Gastroesophageal sphincter (tissue), 4 donors: ENCODE results near the gene NME2. TPM values are rescaled to one million over a fixed set of nuclear protein-coding genes. Genes with fewer than 3 reads are reported as not detected.

ENCODE experiments used
- ATAC-seq: fragments of 150-250 bp; one replicate; pipeline ENCODE4 v1.9.1; 2016; ENCODE audit warnings: mild to moderate bottlenecking, moderate library complexity
- H3K27ac ChIP-seq, 4 donors: fragments of 200-600 bp; sonication (generic) in 3 of 4; 1 replicate in 3 of 4; 2 replicates in 1 of 4; pipeline ENCODE4 v1.5.1; 2016 to 2019
- H3K27me3 ChIP-seq: fragments of 200-600 bp; sonication (generic); one replicate; pipeline ENCODE4 v1.5.1; 2019
- H3K36me3 ChIP-seq, 2 donors: fragments of 200-600 bp; sonication (generic); one replicate each; pipeline ENCODE4 v1.5.1; 2019; ENCODE audit warnings: control low read depth in 1 of 2
- H3K4me1 ChIP-seq, 3 donors: fragments of 200-600 bp; sonication (generic); 1 replicate in 2 of 3; 2 replicates in 1 of 3; pipeline ENCODE4 v1.5.1; 2016 to 2019; ENCODE audit warnings: control low read depth in 2 of 3
- H3K4me3 ChIP-seq, 2 donors: fragments of 200-600 bp; sonication (generic); one replicate each; pipeline ENCODE4 v1.5.1; 2019; ENCODE audit warnings: mild to moderate bottlenecking in 1 of 2, moderate library complexity in 1 of 2
- H3K9me3 ChIP-seq, 3 donors: fragments of 200-600 bp; sonication (generic); one replicate each; pipeline ENCODE4 v1.5.1; 2017 to 2019; ENCODE audit warnings: control low read depth in 2 of 3
- EP300 ChIP-seq: sonication (generic); formaldehyde crosslinking; IDR thresholded peaks from one replicate; pipeline ENCODE4 v1.6.1; 2017; ENCODE audit warnings: antibody characterized with exemption, mild to moderate bottlenecking
- POLR2A ChIP-seq, 2 donors: fragments of 450-650 bp; IDR thresholded peaks; one replicate each; pipeline ENCODE4 v1.6.1; 2017; ENCODE audit warnings: antibody characterized with exemption in 2 of 2, mild to moderate bottlenecking in 2 of 2, moderate library complexity in 1 of 2
- POLR2AphosphoS5 ChIP-seq: sonication (generic); formaldehyde crosslinking; IDR thresholded peaks from one replicate; pipeline ENCODE4 v1.6.1; 2017; ENCODE audit warnings: antibody characterized with exemption
- WGBS, 2 donors: methylation state at CpG; one replicate each; pipeline ENCODE4 v1.1.5; 2018; ENCODE audit warnings: low coverage in 1 of 2; 5-methylcytosine and 5-hydroxymethylcytosine counted together
- total RNA-seq, 4 donors: library from RNA; depleted of rRNA; stranded (reverse); fragments of >200 nt; gene quantifications; one replicate each; pipeline ENCODE4 v1.1.0, GENCODE V29; 2016
- TF ChIP-seq, protein P1 (sequence below), 4 experiments: fragments of 200-600 bp in 2 of 4; fragments of 450-650 bp in 2 of 4; sonication (generic) in 1 of 4; IDR thresholded peaks; one replicate each; pipeline ENCODE4 v1.5.1; 2017 to 2019; ENCODE audit warnings: antibody characterized with exemption in 4 of 4, mild to moderate bottlenecking in 2 of 4, moderate library complexity in 2 of 4

The NME2 gene
- total RNA-seq = 100 to 1,000 TPM; 321 to 410 (median 361) TPM

DNA sequence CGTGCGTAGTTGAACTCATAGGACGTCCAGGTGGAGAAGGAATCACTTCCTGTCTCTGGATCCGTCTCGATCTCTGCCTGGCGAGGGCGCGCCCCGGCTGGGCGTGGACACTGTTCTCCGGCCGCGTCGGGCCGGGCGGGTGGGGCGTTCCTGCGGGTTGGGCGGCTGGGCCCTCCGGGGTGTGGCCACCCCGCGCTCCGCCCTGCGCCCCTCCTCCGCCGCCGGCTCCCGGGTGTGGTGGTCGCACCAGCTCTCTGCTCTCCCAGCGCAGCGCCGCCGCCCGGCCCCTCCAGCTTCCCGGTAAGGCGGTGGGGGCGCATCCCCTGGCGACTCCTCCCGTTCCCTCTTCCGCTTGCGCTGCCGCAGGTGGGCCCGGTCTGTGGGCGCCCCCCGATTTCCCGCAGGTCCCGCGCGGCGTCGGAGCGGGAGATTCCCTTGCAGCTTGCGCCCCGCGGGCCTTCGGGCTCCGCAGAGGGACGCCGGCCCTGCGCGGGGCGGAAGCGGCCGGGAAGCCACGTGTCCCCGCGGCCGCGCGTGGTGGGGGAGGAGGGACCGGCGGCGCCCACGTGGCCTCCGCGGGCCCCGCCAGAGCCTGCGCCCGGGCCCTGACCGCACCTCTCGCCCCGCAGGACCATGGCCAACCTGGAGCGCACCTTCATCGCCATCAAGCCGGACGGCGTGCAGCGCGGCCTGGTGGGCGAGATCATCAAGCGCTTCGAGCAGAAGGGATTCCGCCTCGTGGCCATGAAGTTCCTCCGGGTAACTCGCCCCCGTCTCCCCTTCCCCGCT lies at the start of gene NME2:
TSS of gene NME2 (plus strand) at position 214 of the 789 bp plus-strand sequence. CDS start at position 634, 420 bp downstream.
- TF ChIP-seq, protein P1, sequence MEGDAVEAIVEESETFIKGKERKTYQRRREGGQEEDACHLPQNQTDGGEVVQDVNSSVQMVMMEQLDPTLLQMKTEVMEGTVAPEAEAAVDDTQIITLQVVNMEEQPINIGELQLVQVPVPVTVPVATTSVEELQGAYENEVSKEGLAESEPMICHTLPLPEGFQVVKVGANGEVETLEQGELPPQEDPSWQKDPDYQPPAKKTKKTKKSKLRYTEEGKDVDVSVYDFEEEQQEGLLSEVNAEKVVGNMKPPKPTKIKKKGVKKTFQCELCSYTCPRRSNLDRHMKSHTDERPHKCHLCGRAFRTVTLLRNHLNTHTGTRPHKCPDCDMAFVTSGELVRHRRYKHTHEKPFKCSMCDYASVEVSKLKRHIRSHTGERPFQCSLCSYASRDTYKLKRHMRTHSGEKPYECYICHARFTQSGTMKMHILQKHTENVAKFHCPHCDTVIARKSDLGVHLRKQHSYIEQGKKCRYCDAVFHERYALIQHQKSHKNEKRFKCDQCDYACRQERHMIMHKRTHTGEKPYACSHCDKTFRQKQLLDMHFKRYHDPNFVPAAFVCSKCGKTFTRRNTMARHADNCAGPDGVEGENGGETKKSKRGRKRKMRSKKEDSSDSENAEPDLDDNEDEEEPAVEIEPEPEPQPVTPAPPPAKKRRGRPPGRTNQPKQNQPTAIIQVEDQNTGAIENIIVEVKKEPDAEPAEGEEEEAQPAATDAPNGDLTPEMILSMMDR (IDR thresholded peaks at IDR 0.05) = peak in 1 of 4 experiments; percentile 21
- TF ChIP-seq POLR2AphosphoS5 (peak; percentile 74), EP300 (no peak), POLR2A (IDR thresholded peaks at IDR 0.05) (peak; percentile 59 to 68)
- peak within 1 kb of the TSS; percentile 79 to 88 for H3K4me3 ChIP-seq
- H3K36me3 ChIP-seq = peaks cover 0 to 46% of the 10 kb centered on the region in 2 donors
- WGBS, 2 donors = 0 to 2% methylated on average over 2 to 22 of the region's 98 CpGs
- no peaks in the 10 kb centered on the region for H3K9me3 ChIP-seq
- peak; percentile 97 for ATAC-seq
- no peaks in the 10 kb centered on the region for H3K27me3 ChIP-seq
- peaks cover 0 to 26% (median 11%) of the 10 kb centered on the region in 3 donors for H3K4me1 ChIP-seq
- H3K27ac ChIP-seq = peak within 1 kb of the TSS; percentile 84 to 97 (median 95)

DNA sequence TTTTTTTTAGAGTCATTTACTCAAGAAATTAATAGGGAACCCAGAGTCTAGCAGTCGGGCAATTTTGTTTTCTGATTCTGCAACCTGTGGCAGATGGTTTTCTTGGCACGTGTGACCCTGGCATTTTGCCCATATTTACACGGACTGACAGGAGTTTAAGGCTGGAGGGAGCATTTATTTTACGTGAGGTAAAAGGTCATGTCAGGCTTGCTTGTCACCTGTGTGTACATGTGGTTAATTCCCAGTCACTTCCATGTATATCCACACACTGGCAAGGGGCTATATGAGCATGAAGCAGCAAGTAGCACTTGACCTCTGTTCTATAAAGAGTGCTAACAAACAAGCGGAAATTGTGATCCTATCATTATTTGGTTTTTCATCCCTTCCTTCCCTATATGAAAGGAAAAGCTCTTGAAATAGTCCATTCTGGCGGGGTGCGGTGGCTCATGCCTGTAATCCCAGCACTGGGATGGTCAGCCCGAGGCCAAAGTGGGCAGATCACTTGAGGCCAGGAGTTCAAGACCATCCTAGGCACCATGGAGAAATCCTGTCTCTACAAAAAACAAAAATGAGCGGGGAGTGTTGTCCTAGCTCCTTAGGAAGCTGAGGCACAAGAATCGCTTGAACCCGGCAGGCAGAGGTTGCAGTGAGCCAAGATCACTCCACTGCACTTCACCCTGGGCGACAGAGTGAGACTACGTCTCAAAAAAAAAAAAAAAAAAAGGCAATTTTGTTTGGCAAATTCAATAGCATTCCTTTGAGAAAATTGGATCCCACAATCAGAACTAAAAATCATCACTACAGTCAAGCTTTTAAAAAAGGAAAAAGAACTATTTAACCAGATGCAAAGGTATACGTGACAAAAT lies 47.6 kb upstream of the NME2 start:
- ATAC-seq = no peak
- Histone ChIP-seq H3K9me3 (no peaks in the 10 kb centered on the region), H3K27ac (peak overlapping the region; percentile 6 to 100 (median 80)), H3K27me3 (no peaks in the 10 kb centered on the region), H3K4me1 (peaks cover 0 to 71% (median 25%) of the 10 kb centered on the region in 3 donors), H3K4me3 (peak overlapping the region in 1 of 2 donors; percentile 76), H3K36me3 (no peaks in the 10 kb centered on the region)
- TF ChIP-seq, protein P1 (IDR thresholded peaks at IDR 0.05) = no peak
- TF ChIP-seq POLR2AphosphoS5 = peak; percentile 39
- WGBS, 2 donors = 19 to 20% methylated on average over 8 to 9 of the region's 14 CpGs

DNA sequence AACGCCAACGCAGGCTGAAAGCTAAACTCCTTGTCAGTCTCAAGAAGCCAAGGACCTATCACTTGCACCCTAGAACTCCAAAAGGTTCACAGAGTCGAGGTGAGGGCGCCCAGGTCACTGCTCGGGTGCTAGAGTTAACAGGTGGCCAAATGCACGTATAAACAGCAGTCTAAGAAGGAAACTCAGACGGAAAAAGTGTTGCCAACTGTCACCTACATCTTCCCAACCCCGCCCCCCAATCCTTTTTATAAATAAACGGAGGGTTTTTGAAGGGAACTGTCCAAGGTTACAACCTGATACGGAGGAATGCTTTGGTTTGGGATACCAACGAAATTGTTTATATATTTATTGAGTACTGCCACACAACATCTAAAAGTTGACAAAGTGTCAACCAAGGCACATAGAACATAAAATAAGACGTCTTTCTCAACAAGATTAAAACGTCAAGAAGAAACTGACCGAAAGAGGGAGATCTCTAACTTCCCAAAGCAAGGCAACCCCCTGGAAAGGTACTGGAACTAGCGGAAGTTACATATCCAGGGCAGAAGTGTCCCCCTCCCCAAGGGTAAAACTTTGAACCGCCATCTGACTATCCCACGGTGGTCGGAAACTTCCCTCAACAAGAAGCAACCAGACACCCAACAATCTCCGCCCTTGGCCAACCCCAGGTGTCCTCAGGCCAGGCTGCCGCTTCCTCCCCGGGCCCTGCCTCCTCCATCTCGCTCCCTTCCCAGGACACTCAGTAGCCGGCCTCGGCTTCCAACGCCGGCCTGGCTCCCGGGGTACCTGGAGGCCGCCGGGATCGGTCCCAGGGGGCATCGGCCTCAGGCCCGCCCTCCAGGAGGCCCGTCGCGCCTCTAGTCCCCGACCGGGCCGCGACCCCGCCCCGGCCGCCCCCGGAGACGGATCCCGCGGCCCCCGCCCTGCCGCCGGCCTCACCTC lies 46.5 kb upstream of the NME2 start:
- Histone ChIP-seq H3K27me3 (no peaks in the 10 kb centered on the region), H3K9me3 (no peaks in the 10 kb centered on the region), H3K27ac (peak overlapping the region; percentile 99 to 100 (median 100)), H3K36me3 (no peaks in the 10 kb centered on the region), H3K4me1 (peaks cover 0 to 60% (median 25%) of the 10 kb centered on the region in 3 donors), H3K4me3 (peak overlapping the region; percentile 76 to 94)
- TF ChIP-seq POLR2A (IDR thresholded peaks at IDR 0.05) = no peak
- TF ChIP-seq, protein P1 (IDR thresholded peaks at IDR 0.05) = peak in 3 of 4 experiments; percentile 25 to 38 (median 32)
- ATAC-seq = peak; percentile 5
- WGBS, 2 donors = 4% methylated on average over 18 to 22 of the region's 49 CpGs

DNA sequence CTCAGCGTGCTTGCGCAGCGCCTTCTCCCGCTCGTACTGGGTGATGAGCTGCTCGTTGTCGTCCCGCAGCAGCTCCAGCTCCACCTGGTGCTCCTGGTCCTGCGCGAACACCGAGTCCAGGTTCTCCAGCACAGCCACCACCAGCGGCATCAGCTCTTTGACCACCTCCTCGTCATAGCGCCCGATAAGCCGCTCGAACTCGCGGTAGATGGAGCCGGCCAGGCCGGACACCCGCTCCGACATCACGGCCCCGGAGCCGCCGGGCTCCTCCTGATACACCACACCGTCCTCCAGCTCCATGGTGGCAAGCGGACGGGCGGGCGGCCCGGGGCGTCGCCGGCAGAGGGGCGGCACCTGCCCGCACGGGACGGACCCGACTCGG lies 45.9 kb upstream of the NME2 start:
- peaks cover 0 to 53% (median 25%) of the 10 kb centered on the region in 3 donors for H3K4me1 ChIP-seq
- TF ChIP-seq POLR2A (IDR thresholded peaks at IDR 0.05) (peak; percentile 5 to 44), EP300 (no peak), POLR2AphosphoS5 (no peak)
- TF ChIP-seq, protein P1 (IDR thresholded peaks at IDR 0.05) = peak in 1 of 4 experiments; percentile 10
- H3K27ac ChIP-seq = peak overlapping the region; percentile 99 to 100 (median 100)
- H3K27me3 ChIP-seq = no peaks in the 10 kb centered on the region
- 0% methylated on average over 13 of the region's 42 CpGs; no CpG with 5 or more reads in 1 of the 2 donors for WGBS, 2 donors
- peak; percentile 18 for ATAC-seq
- no peaks in the 10 kb centered on the region for H3K9me3 ChIP-seq
- H3K4me3 ChIP-seq = peak overlapping the region; percentile 76 to 94
- no peaks in the 10 kb centered on the region for H3K36me3 ChIP-seq
